ENCODE results near the gene CITED4. TPM values are rescaled to one million over a fixed set of nuclear protein-coding genes. Genes with fewer than 3 reads are reported as not detected.

Gene CITED4
- total RNA-seq, 4 donors from 2014 or later: 52.6 to 90.4 (median 58.4) TPM

DNA sequence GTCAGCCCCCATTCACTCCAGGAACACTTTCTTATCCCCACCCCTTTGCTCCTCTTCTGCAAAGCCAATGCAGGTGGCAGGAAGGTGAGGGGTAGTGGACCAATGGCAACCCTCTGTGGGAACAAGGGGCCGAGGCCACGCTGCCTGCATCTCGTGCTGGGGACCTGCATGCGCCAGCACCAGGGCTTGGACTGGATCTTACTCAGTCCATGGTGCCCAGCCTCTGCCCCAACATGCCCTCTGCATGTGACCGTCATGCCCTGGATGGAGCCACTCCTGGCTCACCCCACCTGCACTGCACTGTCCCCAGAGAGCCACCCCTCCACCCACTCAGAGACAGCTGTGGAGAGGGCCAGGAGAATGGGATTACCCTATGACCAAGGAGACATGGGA lies 22.2 kb downstream of the CITED4 start:
- peaks cover 9% of the 10 kb centered on the region for H3K27me3 ChIP-seq
- H3K4me3 ChIP-seq: no peak overlapping the region
- no peak overlapping the region for H3K27ac ChIP-seq
- H3K36me3 ChIP-seq: no peaks in the 10 kb centered on the region
- DNase-seq (ENCODE audit: low spot score in 2 of 2): no peak
- TF ChIP-seq POLR2AphosphoS5 (IDR thresholded peaks at IDR 0.05): no peak
- TF ChIP-seq EP300 (IDR thresholded peaks at IDR 0.05): no peak
- no peak for TF ChIP-seq POLR2A (IDR thresholded peaks at IDR 0.05)
- TF ChIP-seq, protein P1, sequence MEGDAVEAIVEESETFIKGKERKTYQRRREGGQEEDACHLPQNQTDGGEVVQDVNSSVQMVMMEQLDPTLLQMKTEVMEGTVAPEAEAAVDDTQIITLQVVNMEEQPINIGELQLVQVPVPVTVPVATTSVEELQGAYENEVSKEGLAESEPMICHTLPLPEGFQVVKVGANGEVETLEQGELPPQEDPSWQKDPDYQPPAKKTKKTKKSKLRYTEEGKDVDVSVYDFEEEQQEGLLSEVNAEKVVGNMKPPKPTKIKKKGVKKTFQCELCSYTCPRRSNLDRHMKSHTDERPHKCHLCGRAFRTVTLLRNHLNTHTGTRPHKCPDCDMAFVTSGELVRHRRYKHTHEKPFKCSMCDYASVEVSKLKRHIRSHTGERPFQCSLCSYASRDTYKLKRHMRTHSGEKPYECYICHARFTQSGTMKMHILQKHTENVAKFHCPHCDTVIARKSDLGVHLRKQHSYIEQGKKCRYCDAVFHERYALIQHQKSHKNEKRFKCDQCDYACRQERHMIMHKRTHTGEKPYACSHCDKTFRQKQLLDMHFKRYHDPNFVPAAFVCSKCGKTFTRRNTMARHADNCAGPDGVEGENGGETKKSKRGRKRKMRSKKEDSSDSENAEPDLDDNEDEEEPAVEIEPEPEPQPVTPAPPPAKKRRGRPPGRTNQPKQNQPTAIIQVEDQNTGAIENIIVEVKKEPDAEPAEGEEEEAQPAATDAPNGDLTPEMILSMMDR (IDR thresholded peaks at IDR 0.05): no peak
- H3K4me1 ChIP-seq: no peaks in the 10 kb centered on the region
- 89% methylated on average over 5 of the region's 5 CpGs for WGBS
- no peaks in the 10 kb centered on the region for H3K9me3 ChIP-seq

- DNase-seq (ENCODE audit: low spot score in 2 of 2): no peak
- H3K4me1 ChIP-seq: no peaks in the 10 kb centered on the region
- WGBS: 90% methylated on average over 15 of the region's 15 CpGs
- H3K9me3 ChIP-seq: no peaks in the 10 kb centered on the region
- no peak overlapping the region for H3K4me3 ChIP-seq
- H3K27ac ChIP-seq: no peak overlapping the region
- TF ChIP-seq POLR2AphosphoS5 (IDR thresholded peaks at IDR 0.05): no peak
- TF ChIP-seq EP300 (IDR thresholded peaks at IDR 0.05): no peak
- TF ChIP-seq, protein P1 (IDR thresholded peaks at IDR 0.05): no peak
- no peaks in the 10 kb centered on the region for H3K36me3 ChIP-seq
- H3K27me3 ChIP-seq: peaks cover 9% of the 10 kb centered on the region
Measured at GRCh38 chr1:40838980-40839942, 22.9 kb downstream of the CITED4 start.

DNA sequence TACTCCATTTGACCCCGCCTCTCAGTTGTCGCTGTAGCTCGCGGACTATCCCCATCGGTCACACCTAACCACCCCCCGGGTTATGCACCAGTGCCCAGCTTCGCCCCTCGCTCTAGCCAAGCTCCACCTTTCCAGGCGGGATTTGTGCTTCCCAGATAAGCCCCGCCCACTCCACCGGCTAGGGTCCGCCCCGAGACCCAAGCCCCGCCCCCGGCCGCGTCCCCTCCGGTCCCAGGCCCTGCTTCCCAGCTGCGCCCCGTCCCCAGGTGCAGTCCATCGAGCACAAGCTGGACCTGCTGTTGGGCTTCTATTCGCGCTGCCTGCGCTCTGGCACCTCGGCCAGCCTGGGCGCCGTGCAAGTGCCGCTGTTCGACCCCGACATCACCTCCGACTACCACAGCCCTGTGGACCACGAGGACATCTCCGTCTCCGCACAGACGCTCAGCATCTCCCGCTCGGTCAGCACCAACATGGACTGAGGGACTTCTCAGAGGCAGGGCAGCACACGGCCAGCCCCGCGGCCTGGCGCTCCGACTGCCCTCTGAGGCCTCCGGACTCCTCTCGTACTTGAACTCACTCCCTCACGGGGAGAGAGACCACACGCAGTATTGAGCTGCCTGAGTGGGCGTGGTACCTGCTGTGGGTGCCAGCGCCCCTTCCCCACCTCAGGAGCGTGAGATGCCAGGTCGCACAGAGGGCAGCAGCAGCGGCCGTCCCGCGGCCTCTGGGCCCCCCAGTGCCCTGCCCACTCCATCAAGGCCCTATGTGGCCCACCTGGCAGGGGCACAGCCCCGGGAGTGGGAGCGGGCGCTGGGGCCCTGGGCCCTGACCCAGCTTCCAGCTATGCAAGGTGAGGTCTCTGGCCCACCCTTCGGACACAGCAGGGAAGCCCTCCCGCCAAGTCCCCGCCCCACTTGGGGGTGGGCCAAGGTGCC lies 23.9 kb downstream of the CITED4 start:
- Histone ChIP-seq H3K4me1 (no peaks in the 10 kb centered on the region), H3K36me3 (no peaks in the 10 kb centered on the region), H3K9me3 (no peaks in the 10 kb centered on the region), H3K4me3 (no peak overlapping the region), H3K27me3 (peaks cover 9% of the 10 kb centered on the region), H3K27ac (no peak overlapping the region)
- TF ChIP-seq, protein P1 (IDR thresholded peaks at IDR 0.05): no peak
- TF ChIP-seq EP300 (IDR thresholded peaks at IDR 0.05) (no peak), POLR2A (IDR thresholded peaks at IDR 0.05) (no peak), POLR2AphosphoS5 (IDR thresholded peaks at IDR 0.05) (no peak)
- DNase-seq (ENCODE audit: low spot score in 2 of 2): no peak
- 61% methylated on average over 18 of the region's 60 CpGs for WGBS

GRCh38 chr1:40837601-40838000 lies 24.6 kb downstream of the CITED4 start:
- TF ChIP-seq POLR2A (IDR thresholded peaks at IDR 0.05): no peak
- TF ChIP-seq, protein P1 (IDR thresholded peaks at IDR 0.05): no peak
- no peak for TF ChIP-seq POLR2AphosphoS5 (IDR thresholded peaks at IDR 0.05)
- TF ChIP-seq EP300 (IDR thresholded peaks at IDR 0.05): no peak
- DNase-seq (ENCODE audit: low spot score in 2 of 2): no peak
- H3K4me3 ChIP-seq: no peak overlapping the region
- 72% methylated on average over 17 of the region's 24 CpGs for WGBS
- no peaks in the 10 kb centered on the region for H3K9me3 ChIP-seq
- no peak overlapping the region for H3K27ac ChIP-seq
- no peaks in the 10 kb centered on the region for H3K4me1 ChIP-seq
- no peaks in the 10 kb centered on the region for H3K36me3 ChIP-seq
- peaks cover 9% of the 10 kb centered on the region for H3K27me3 ChIP-seq

All from suprapubic skin (tissue), 4 donors.